AG08395 (cell line): ENCODE results near the gene SCAF4.

Source experiments
- DNase-seq: peaks from one replicate; pipeline ENCODE4 v3.0.0; 2012; ENCODE audit warnings: mixed read lengths, low spot score

SCAF4 gene

DNA sequence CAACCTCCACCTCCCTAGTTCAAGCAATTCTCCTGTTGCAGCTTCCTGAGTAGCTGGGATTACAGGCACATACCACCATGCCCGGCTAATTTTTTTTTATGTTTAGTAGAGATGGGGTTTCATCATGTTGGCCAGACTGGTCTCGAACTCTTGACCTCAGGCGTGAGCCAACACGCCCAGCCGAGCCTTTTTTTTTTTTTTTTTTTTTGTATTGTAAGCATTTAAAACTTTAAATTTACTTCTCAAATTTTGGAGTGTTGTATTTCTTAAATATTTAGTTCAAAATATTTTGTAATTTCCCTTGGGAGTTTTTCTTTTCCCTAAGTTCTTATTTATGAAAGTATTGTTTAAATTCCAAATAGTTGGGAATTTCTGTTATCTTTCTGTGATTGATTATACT lies 9.2 kb upstream of the SCAF4 start:
- DNase-seq = no peak

DNA sequence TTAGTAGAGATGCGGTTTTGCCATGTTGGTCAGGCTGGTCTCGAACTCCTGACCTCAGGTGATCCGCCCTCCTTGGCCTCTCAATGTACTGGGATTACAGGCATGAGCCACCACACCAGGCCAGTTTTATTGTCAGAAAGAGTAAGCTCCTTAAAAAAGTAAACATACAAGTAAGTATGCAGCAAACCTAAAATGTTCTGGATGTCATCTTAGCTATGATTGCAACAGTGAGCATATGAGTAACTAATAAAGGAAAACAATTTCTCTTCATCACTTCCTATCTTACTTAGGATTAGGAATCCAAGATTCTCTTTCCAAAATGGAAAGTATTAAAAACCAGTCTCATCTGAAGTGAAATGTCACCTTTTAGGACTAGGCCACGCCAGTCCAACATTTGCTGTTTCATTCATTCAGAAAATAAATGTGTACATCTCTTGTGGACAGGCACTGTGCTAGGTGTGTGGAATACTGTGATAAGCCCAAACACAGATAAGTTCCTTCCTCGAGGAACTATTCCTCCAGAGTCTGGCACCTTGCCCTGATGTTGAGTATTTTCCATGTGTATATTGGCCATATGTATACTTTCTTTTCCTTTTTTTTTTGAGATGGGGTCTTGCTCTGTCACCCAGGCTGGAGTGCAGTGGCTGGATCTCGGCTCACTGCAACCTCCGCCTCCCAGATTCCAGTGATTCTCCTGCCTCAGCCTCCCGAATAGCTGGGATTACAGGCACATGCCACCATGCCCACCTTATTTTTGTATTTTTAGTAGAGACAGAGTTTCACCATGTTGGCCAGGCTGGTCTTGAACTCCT lies 5.9 kb upstream of the SCAF4 start:
- peak; percentile 19 for DNase-seq

DNA sequence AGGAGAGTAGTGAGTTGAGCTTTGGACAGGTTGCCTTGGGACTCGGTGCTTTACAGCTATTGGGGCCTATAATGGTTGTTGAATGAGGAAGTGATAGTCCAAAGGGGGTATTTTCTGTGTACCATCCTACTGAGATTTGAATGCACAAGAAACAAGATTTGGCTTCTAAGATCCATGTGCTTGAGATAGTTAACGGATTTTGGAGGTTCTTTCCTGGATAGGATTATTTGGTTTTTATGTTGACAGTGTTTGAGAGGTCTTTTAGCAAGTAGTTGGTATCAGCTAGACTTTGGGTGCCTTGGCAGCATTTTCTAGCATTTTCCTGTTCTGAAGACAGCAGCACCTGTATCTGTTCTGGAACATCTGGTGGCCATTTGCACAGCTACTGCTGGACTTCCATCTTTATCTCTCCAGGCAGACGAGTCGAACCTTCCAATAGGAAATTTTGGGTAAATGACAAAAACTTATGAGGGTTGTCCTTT lies 3.6 kb upstream of the SCAF4 start:
- DNase-seq = no peak

DNA sequence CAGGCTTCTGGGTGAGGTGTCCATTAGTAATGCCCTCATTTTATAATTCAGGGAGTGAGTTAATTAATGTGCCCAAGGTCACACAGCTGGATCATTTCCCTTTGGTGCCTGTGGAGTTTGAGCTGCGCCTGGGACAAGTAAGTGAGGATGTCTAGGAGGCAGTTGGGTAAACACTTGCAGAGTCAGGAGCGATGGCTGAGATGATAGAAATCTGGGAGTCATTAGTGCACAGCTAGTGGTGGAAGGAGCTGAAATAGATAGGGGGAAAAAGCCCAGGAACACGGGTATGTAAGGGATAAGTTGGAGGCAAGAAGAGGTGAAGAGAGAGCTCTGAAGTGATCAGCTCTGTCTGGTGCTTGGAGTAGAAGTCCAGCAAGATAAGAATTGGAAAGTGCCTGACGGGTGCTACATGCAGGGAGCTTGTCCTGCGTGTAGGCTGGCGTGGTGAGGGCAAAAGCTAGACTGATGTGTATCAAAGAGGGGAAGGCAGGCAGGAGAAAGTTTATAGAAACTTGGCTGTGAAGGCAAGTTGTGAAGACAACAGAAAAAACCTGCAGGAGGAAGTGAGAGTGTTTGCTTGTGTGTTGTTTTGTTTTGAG lies 1.7 kb upstream of the SCAF4 start:
- no peak for DNase-seq

DNA sequence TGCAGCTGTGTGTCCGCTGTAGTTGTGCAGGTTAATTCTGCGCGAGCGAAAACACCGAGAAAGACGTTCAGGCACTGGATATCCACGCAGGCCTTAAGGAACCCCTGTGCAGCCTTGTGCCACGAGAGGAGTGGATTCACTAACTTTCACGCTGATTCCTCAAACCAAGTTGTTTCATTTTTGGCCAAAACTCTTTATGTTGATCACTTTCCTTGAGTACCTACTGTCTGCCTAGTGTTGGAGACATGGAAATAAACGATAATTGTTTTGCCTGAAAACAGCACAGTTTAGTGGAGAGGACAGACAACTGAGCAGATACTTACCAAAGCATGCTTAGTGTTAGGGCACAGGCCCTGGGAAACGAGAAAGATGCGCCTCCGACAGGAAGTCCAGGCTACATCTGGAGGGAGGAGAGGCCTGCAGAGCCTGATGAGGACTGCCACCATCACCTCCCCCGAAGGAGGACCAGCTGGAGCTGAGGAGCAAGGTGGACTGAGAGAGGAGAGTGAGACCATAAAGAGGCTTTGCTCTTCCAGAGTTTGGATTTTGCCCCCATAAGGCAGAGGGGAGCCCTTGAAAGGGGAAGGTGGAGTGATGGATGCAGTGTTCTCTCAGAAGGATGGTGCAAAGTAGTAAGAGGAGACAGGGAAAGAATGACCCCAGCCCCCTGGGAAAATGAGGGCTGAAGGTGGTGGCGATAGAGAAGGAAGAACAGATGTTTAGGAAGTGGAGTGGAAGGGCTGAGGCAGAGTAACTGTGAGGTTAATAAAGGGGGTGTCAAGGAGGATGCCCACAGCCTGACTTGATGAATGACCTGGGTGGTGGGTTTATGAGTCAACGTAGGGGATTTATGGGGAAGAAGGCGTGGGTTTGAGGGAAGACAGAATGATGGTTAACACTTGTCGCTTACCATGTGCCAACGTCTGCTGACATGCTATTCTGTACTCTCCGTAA lies 956 bp upstream of the SCAF4 start:
- peak; percentile 6 for DNase-seq

DNA sequence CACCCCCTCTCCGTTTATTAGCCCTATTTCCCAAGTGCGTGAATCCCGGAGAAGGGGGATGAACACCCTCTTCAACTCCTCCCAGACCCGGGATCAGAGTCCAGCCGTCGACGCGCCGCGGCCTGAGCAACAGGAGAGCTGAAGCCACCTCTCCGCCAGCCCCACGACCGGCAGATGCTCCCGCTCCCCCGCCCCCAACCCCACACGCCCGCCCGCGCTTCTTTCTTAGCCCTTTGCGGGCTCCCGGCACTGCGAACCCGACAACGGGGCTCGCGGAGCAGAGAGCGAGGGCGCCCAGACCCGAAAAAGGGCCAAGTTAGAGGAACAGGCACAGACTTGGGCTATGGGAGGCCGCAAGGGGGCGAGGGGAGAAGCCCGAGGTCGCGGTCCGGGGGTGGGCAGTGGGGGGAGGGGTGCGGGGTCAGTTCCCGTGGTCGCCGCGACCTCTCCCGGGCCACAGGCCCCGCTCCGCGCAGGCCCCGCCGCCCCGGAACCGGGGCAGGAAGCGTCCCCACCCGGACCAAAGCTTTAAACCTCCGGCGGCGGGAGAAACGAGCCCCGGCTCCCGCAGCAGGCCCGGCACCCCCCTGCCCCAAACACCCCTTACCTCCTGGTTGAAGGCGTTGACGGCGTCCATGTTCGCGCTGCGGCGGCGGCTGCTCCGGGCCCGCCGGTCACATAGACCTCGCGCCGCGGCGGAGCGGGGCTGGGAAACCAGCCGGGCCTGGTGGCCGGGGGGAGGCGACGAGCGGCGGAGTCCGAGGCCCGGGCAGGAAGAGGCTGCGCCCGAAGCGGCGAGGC lies 662 bp downstream of the SCAF4 start:
- peak; percentile 51 for DNase-seq

DNA sequence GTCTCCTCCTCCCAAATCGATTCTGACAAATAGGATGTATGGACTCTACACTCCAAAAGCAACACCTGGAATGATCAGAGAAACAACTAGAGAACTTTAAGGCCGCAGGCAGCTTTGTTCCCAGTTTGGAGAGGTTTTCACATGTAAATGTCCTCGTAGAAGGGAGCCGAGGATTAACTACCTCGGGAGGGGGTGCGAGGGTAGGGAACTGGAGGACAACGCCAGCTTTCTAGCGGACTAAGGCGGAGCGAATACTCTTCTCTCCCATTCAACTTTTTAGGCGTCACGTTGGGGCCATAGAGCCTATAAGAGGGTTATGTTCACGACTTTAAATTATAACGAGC lies 1.2 kb downstream of the SCAF4 start:
- DNase-seq = no peak

DNA sequence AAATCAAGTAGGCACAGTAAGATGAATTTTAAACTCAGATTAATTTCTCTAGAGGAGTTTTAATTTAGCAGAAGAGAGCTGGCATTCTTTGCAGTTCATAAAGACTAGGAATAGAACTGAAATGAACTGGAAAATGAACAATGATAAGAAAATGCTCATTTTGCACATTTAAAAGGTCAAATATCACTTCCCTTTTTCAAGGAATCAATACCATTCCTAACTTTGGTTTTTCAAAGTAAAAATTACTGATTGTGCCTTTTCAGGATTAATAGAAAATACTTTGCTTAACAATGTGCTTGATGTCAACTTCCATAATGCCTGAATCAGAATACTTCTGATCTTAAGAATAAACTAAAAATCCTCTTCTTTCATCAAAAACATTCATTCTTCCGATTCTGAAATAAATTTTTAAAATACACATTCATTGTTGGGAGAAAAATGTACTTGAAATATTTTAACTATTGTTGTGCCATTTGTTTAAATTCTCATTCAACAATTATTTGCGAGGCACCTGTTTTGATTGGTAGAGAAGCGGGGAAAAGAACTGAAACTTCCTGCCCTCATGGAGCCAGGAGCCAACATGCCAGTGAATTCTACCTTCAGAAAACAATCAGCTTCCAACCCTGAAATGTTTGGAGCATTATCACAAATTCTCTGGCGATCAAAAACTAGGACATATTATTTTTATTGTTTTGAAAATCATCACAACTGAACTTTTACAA lies 2.1 kb downstream of the SCAF4 start:
- no peak for DNase-seq

DNA sequence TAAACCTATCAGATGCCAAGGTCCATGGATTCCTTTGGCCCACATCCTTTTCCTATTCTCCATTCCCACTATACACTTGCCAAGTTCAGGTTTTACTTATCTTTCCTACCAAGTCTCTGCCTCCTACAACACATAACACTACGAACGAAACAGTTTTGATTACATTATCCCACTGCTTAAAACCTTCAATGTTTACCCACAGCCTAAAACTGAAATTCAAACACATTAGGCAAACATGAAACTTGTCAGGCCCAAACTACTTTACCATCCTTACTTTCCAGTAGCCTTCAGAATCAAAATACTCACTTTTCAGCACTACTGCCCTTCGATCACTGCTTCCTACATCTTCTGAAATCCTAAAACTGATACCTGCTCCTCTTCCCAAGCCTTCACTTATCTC lies 3.0 kb downstream of the SCAF4 start:
- no peak for DNase-seq

DNA sequence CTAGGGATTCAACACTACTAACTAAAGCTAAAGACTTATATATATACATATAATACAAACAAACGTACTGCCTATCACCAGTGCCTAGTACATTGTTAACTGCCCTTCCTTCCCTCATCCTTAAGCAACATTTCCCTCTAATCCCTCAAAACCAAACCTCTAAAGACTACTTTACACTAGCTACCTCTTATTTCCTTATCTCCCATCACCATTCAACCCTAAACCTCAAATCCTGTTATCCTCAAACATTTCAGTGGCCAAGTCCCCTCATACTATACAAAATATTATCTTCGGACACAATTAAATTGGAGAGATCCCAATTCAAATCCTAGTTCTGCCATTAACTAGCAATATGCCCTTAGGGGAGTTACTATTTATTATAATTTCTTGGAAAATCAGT lies 3.7 kb downstream of the SCAF4 start:
- DNase-seq = no peak

DNA sequence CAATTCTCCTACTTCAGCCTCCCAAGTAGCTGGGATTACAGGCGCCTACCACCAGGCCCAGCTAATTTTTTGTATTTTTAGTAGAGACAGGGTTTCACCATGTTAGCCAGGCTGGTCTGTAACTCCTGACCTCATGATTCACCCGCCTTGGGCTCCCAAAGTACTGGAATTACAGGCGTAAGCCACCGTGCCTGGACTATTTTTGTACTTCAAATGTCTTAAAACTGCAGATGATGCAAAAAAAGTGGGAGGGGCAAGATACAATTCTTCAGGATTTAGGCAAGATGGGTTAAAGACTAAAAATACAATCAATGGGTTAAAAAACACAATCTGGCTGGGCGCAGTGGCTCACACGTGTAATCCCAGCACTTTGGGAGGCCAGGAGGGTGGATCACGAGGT lies 4.7 kb downstream of the SCAF4 start:
- no peak for DNase-seq

DNA sequence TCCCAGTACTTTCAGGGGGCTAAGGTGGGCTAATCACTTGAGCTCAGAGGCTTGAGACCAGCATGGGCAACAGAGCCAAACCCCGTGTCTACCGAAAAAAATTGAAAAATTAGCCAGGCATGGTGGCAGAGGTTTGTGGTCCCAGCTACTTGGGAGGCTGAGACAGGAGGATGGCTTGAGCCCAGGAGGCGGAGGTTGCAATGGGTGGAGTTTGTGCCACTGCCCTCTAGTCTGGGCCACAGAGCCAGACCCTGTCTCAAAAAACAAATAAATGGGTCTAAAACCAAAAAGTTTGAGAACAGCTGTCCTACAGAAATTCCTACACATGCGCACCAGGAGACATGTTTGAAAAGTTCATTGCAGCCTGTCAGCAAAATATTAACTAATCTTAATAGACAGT lies 5.5 kb downstream of the SCAF4 start:
- DNase-seq = no peak

DNA sequence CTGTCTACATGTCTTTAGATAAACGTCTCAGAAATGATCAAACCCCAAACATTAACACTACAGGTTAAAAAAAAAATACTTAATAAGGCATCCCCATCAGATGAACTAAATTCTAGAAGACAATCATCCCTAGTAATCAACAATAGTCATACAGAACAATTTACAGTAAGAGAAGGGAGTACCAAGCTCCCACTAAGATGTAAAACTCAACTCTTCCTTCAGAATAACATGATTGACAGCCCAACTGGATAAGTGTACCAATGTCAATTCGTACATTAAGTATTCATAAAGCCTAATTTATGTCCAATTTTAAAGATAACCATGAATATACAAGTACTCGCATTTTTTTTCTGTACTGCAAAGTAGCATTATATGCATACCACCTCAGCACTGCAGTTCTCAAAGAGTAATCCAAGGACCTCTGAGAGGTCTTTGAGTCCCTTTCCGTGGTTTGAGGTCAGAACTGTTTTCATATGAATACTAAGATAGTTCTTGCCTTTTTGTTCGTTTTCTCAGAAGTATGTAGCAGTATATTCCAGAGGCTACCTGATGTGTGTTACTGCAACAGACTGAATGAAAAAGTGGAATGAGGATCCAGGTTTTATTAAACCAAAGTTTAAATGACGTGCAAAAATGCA lies 6.6 kb downstream of the SCAF4 start:
- DNase-seq = no peak

DNA sequence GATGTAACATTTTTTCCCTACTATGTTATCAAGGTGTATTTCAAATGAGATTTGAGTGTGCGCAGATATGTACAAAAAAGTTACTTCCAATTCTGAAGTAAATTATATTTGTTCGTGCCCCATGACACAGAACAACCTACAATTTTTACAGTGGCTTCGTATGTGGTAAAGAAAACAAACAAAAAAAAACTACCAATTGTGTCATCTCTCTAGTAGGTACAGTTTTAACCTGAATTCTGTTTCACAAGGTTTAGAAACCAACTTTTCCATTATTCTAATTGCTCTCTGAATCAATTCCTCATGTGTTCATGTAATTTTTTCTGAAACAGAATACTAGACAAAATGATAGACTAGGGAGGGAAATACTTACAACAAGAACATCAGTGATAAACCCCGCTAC lies 7.4 kb downstream of the SCAF4 start:
- DNase-seq = no peak

DNA sequence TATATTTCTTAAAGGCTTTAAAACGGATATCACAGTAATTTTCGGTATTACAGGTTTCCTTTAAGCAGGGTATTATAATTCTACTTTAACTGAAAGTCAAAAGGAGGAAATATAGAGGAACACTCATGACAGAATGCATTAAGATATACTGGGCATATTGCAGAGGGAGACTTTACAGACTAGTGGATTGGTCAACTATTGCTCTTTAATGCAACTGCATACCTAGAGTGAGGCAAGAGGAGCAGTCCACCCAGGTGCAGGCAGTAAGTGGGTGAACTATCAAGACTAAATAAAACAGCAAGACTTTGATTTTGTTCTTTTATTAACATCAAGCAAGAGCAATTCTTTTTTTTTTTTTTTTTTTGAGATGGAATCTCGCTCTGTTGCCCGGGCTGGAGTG lies 10.5 kb downstream of the SCAF4 start:
- DNase-seq = no peak

DNA sequence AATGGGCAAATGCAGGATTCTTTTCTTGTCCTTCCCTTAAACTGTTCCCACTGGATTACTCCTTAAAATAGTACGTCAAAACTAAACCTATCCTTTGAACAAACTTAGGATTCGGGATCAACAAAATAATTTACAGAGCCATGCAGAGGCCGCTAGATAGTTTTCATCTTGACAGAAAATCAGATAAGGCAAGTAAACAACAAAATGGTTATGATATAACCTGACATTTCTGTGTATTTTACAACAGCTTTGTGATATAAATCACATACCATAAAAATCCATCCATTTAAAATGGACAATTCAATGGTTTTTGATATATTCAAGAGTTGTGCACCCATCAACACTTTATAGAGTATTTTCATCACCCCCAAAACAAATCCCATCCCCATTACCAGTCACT lies 11.2 kb downstream of the SCAF4 start:
- DNase-seq = no peak

DNA sequence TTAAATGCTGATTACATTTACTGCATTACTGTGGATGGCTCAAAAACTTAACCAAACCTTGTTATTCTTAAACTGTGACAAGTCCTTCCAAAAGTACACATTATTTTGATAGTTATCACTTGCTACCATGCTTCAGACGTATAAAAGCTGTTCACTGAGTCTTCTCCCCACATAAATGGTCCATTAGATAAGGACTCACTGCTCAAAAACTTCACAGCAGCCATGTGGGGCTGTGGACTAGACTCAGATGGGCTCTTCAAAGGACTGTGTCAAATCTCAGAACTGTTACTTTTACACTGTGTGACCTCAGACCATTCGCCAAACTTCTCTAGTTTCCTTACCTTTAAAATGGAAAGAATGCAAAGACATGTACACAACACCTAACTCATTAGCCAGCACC lies 11.6 kb downstream of the SCAF4 start:
- DNase-seq = no peak

DNA sequence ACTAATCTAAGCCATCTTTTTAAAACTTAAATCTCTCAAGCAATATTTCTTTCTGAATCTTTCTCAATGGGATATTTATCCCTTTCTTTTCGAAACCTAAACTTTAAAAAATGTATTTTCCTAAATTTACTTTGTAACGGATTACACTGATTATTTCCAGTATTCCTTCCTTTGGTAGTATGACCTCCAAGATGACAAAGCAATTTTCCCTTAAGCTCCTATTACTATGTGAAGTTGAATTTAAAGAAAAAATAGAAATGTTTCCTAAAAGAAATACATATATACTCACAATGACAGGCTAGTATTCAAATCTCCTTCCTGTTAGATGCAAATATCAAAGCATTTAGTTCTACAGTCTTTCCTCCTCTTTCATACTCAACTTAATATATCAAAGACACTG lies 15.8 kb downstream of the SCAF4 start:
- no peak for DNase-seq

DNA sequence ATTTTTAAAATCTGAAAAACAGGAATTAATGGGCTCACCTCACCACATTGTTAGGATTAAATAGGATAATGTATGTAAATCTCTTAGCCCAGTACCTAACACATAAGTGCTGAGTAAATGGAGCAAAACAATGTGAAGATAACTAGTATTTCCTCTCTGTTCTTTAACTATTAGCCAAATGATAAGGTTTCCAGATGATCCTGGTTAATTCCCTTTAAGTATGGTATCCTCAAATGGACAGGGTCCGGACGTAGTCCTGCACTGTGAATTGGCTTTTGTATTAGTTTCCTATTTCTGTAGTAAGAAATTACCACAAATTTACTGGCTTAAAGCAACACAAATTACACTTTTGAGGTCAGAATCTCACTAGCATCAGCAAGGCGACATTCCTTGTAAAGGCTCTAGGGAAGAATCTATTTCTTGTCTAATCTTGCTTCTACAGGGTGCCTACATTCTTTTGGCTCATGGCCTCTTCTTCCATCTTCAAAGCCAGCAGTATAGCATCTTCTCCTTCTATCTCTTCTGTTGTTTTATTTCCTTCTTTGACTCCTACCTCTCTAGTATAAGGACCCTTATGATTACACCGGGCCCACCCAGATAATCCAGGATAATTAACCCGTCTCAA lies 17.1 kb downstream of the SCAF4 start:
- DNase-seq = no peak

DNA sequence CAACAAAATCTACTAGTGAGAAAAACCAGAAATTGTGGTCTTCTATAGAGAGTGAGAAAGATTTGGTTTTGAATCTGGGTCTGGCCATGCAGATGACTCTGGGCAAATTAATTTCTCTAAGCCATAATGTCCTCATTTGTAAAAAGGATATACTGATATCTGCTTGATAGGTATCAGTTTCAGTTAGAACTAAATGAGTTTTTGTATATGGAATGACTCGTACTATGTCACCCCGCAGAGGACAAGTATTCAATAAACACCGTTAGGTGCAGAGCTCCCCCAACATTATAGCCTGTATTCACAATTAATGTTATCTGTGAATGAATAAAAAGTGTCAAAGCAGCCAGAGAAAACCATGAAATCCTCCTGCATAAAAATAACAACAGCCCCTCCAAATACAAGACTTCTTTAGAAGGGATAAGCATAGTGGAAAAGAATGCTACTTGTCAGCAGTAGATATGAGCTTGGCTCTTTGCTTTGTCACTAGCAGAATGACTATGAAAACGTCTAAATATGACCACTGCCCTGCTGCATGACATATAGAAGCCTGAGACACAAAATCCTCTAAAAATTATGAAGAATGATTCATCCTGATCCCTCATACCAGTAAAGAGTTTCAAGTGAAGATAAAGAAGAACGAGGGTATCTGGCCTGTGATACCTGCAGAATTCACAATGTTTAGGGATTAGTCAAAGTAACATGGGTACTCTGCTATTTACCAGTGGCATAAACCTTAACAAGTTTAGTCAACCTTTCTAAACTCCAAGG lies 17.8 kb downstream of the SCAF4 start:
- DNase-seq = no peak
